Heart right ventricle (tissue), 16 donors: ENCODE measurements around the gene FOXC1. TPM values are rescaled to one million over a fixed set of nuclear protein-coding genes. Genes with fewer than 3 reads are reported as not detected.

Source experiments
- ATAC-seq, 8 donors: fragments of 200-7000 bp; cut with Tn5 transposase; one replicate each; pipeline ENCODE4 v1.9.1; 2020; ENCODE audit warnings: mild to moderate bottlenecking in 8 of 8, moderate library complexity in 8 of 8, moderate number of reproducible peaks in 1 of 8
- DNase-seq, 2 donors: peaks; one replicate each; pipeline ENCODE4 v3.0.0-alpha.2; 2020
- H3K27ac ChIP-seq, 10 donors: fragments of 200-600 bp; sonication (generic) in 2 of 10; one replicate each; pipeline versions ENCODE4 v1.5.0 to v1.8.0; 2020 to 2022; ENCODE audit warnings: mild to moderate bottlenecking in 3 of 10
- H3K27me3 ChIP-seq, 7 donors: fragments of 200-600 bp; one replicate each; pipeline ENCODE4 v1.8.0; 2021 to 2022; ENCODE audit warnings: mild to moderate bottlenecking in 2 of 7
- H3K36me3 ChIP-seq, 9 donors: fragments of 200-600 bp; sonication (generic) in 1 of 9; one replicate each; pipeline versions ENCODE4 v1.5.0 to v1.8.0; 2020 to 2022; ENCODE audit warnings: mild to moderate bottlenecking in 2 of 9
- H3K4me1 ChIP-seq, 9 donors: fragments of 200-600 bp; sonication (generic) in 1 of 9; one replicate each; pipeline versions ENCODE4 v1.5.0 to v1.8.0; 2020 to 2022; ENCODE audit warnings: mild to moderate bottlenecking in 4 of 9
- H3K4me3 ChIP-seq, 10 donors: fragments of 200-600 bp; sonication (generic) in 2 of 10; one replicate each; pipeline versions ENCODE4 v1.5.0 to v1.8.0; 2020 to 2022; ENCODE audit warnings: mild to moderate bottlenecking in 7 of 10, moderate library complexity in 2 of 10
- H3K9me3 ChIP-seq, 11 donors: fragments of 200-600 bp in 10 of 11; sonication (generic) in 2 of 11; one replicate each; pipeline versions ENCODE4 v1.5.0 to v1.8.0; 2013 to 2022; ENCODE audit warnings: mild to moderate bottlenecking in 2 of 11, control low read depth in 1 of 11, moderate library complexity in 1 of 11
- CTCF ChIP-seq, 9 donors: fragments of 200-600 bp; sonication (generic) in 2 of 9; IDR thresholded peaks; one replicate each; pipeline versions ENCODE4 v1.5.0 to v1.8.0; 2021 to 2022; ENCODE audit warnings: antibody characterized with exemption in 9 of 9, mild to moderate bottlenecking in 5 of 9, moderate library complexity in 1 of 9
- whole genome bisulfite sequencing, 2 donors: extraction: QIAGEN DNeasy Blood & Tissue Kit; methylation state at CpG; one replicate each; pipeline ENCODE4 v1.1.7; 2013; ENCODE audit warnings: inconsistent platforms in 1 of 2; 5-methylcytosine and 5-hydroxymethylcytosine counted together
- intact Hi-C, 10 donors: fragments of 100-400 bp; cut with DNase I; formaldehyde crosslinking; loops; one replicate each; pipeline versions ENCODE4 v1.11.1 to v1.14.2; 2022
- polyA plus RNA-seq, 2 donors: library from polyadenylated mRNA; stranded (reverse); fragments of 200-250 nt; gene quantifications; one replicate each; pipeline ENCODE4 v1.2.3, GENCODE V29; 2013
- total RNA-seq, 10 donors: library from RNA; stranded (reverse); fragmentation: NEBNext Ultra II Directional in 3 of 10; extraction: Animal tissue kit (Norgen Biotek cat#: 25700) in 3 of 10; gene quantifications; one replicate each; pipeline versions ENCODE4 v1.2.1 to v1.2.4, GENCODE V29; 2021 to 2023
- donor health status: Arrhythmogenic right ventricular cardiomyopathy.
- donor health status: ischemic (EF 13 %, LVEDD 7.1; RV severe dilation, severe dysfunction).
- donor health status: healthy with polysubstance abuse.
- donor health status: DM: no; HTN: yes; CAD: no.
- donor health status: DM: no; HTN: no; CAD: no.
- donor health status: ischemic (EF 25% LVEDD 6.9; RV normal size, moderate dysfunction).
- donor health status: ischemic (EF 25% LVEDD 5.7; RV mildly dilated, moderate dysfunction).
- donor health status: healthy.
- donor health status: DM: yes; HTN: yes; CAD: no.
- donor health status: Ischemic cardiomyopathy.
- donor health status: ischemic (EF 35%, LVEDD 5.7; RV mildly dilated, moderate dysfunction).
- donor health status: nonischemic (EF 11% LVEDD 7.7; RV severe dilation, severe dysfunction).
- donor health status: DM: yes; HTN: yes; CAD: no.
- donor health status: PGD.
- donor health status: ischemic (EF 29% LVEDD 5.4; RV normal size, mild dysfunction).
- donor health status: nonischemic (EF 23%, LVEDD 6.1; RV moderate dilation, normal function).

FOXC1 gene
- total and polyA plus RNA-seq, 12 donors: 2.8 to 7.4 (median 4.0) TPM

- Histone ChIP-seq H3K36me3 (no peaks in the 10 kb centered on the region), H3K27me3 (peaks cover 4 to 39% (median 28%) of the 10 kb centered on the region in 7 donors), H3K4me3 (no peak overlapping the region), H3K27ac (no peak overlapping the region), H3K4me1 (peaks cover 0 to 7% (median 4%) of the 10 kb centered on the region in 9 donors), H3K9me3 (no peaks in the 10 kb centered on the region)
- 91 to 93% methylated on average over 5 of the region's 5 CpGs for WGBS, 2 donors
- ATAC-seq (no peak), DNase-seq (no peak)
- no peak for TF ChIP-seq CTCF (IDR thresholded peaks at IDR 0.05)
- intact Hi-C loops: loop anchor here in 2 of 10 donors (10.0 kb wide), 2 partner anchors 854 to 1104 kb away; no protein-coding TSS in a partner anchor
Observed at GRCh38 chr6:1591243-1591642, 18.5 kb upstream of the FOXC1 start.

DNA sequence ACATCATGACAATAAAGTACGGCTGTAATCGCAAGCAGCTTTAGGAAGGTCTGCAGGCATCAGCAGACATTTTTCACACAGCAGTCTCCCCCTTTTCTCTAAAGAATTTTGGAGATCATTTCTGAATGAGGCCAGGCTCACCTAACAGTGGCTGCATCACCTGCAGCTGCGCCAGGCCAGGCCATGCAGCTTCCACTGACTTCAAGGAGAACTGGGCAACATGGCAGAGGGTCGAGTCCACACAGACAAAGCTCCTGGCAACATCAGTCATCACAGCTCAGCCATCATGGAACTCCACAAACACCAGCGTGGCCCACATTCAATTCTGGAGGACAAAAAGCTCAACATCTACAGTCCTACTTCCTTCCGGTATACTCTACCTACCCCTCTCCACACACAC, 17.8 kb upstream of the FOXC1 start:
- no peak overlapping the region for H3K27ac ChIP-seq
- WGBS, 2 donors: 89 to 91% methylated on average over 6 of the region's 6 CpGs
- intact Hi-C loops: loop anchor here in 2 of 10 donors (10.0 kb wide), 2 partner anchors 853 to 1103 kb away; no protein-coding TSS in a partner anchor
- DNase-seq (no peak), ATAC-seq (no peak)
- H3K9me3 ChIP-seq: no peaks in the 10 kb centered on the region
- no peak for TF ChIP-seq CTCF (IDR thresholded peaks at IDR 0.05)
- peaks cover 4 to 40% (median 28%) of the 10 kb centered on the region in 7 donors for H3K27me3 ChIP-seq
- no peak overlapping the region for H3K4me3 ChIP-seq
- H3K36me3 ChIP-seq: no peaks in the 10 kb centered on the region
- peaks cover 0 to 11% (median 7%) of the 10 kb centered on the region in 9 donors for H3K4me1 ChIP-seq

DNA sequence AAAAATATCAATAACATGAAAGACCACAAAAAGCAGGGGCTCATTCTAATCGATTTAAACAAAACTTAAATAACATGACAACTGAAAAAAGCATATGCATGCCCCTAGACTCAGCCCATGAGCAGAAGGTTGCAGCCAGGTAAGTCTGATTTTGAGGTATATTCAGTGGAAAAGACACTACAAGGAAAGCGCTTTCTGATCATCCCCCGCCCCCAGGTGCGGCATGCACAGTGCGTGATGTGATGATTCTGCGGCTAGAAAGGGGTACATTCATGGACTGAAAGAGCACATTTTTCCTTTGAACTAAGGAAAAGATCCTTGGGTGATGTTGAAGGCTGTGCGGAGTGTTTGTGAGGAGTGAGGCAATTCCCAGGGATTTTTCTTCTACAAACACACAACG, 16.9 kb upstream of the FOXC1 start:
- no peak overlapping the region for H3K27ac ChIP-seq
- no peak overlapping the region for H3K4me3 ChIP-seq
- H3K36me3 ChIP-seq: no peaks in the 10 kb centered on the region
- H3K9me3 ChIP-seq: no peaks in the 10 kb centered on the region
- TF ChIP-seq CTCF (IDR thresholded peaks at IDR 0.05): no peak
- H3K27me3 ChIP-seq: peaks cover 4 to 50% (median 28%) of the 10 kb centered on the region in 7 donors
- ATAC-seq (no peak), DNase-seq (no peak)
- 88 to 90% methylated on average over 8 of the region's 8 CpGs for WGBS, 2 donors
- H3K4me1 ChIP-seq: peaks cover 0 to 11% (median 7%) of the 10 kb centered on the region in 9 donors
- intact Hi-C loops: loop anchor here in 2 of 10 donors (10.0 kb wide), 2 partner anchors 852 to 1102 kb away; no protein-coding TSS in a partner anchor

GRCh38 chr6:1593286-1593957, 16.3 kb upstream of the FOXC1 start:
- no peak for ATAC-seq
- intact Hi-C loops: loop anchor here in 2 of 10 donors (10.0 kb wide), 2 partner anchors 851 to 1101 kb away; no protein-coding TSS in a partner anchor
- H3K36me3 ChIP-seq: no peaks in the 10 kb centered on the region
- H3K4me3 ChIP-seq: no peak overlapping the region
- no peak for DNase-seq
- H3K9me3 ChIP-seq: no peaks in the 10 kb centered on the region
- peaks cover 0 to 11% (median 7%) of the 10 kb centered on the region in 9 donors for H3K4me1 ChIP-seq
- TF ChIP-seq CTCF (IDR thresholded peaks at IDR 0.05): no peak
- peaks cover 4 to 54% (median 28%) of the 10 kb centered on the region in 7 donors for H3K27me3 ChIP-seq
- H3K27ac ChIP-seq: no peak overlapping the region
- WGBS, 2 donors: 60 to 61% methylated on average over 20 of the region's 20 CpGs
